ENCODE measurements around the gene SLIT3. TPM values are rescaled to one million over a fixed set of nuclear protein-coding genes. Genes with fewer than 3 reads are reported as not detected.

SLIT3 gene
- total RNA-seq, 1 donor from 2014 or later = 56.6 TPM

GRCh38 chr5:168985454-168985853 is 315.5 kb downstream of the SLIT3 start:
- peaks cover 30% of the 10 kb centered on the region for H3K4me1 Mint-ChIP-seq (ENCODE audit: unreplicated experiment)
- H3K27me3 Mint-ChIP-seq = peaks cover 59% of the 10 kb centered on the region
- TF ChIP-seq CTCF (conservative IDR thresholded peaks at IDR 0.05) = no peak
- H3K4me3 Mint-ChIP-seq = no peak overlapping the region
- no peaks in the 10 kb centered on the region for H3K9me3 Mint-ChIP-seq
- no peak overlapping the region for H3K27ac Mint-ChIP-seq
- H3K36me3 Mint-ChIP-seq = peaks cover 4% of the 10 kb centered on the region
- no peak for DNase-seq (ENCODE audit: extremely low spot score, unreplicated experiment)

- TF ChIP-seq CTCF (conservative IDR thresholded peaks at IDR 0.05) = no peak
- Mint-ChIP-seq H3K9me3 (no peaks in the 10 kb centered on the region), H3K4me3 (no peak overlapping the region), H3K36me3 (peaks cover 4% of the 10 kb centered on the region), H3K4me1 (ENCODE audit: unreplicated experiment) (peaks cover 33% of the 10 kb centered on the region), H3K27ac (no peak overlapping the region), H3K27me3 (peaks cover 48% of the 10 kb centered on the region)
- no peak for DNase-seq (ENCODE audit: extremely low spot score, unreplicated experiment)
These were observed 316.7 kb downstream of the SLIT3 start for GRCh38 chr5:168984135-168984675.

GRCh38 chr5:168979135-168979534 is 321.8 kb downstream of the SLIT3 start:
- H3K4me1 Mint-ChIP-seq (ENCODE audit: unreplicated experiment) = peaks cover 52% of the 10 kb centered on the region
- H3K36me3 Mint-ChIP-seq = no peaks in the 10 kb centered on the region
- peaks cover 28% of the 10 kb centered on the region for H3K27me3 Mint-ChIP-seq
- no peak for TF ChIP-seq CTCF (conservative IDR thresholded peaks at IDR 0.05)
- peak overlapping the region; percentile 32 for H3K27ac Mint-ChIP-seq
- no peaks in the 10 kb centered on the region for H3K9me3 Mint-ChIP-seq
- no peak overlapping the region for H3K4me3 Mint-ChIP-seq
- no peak for DNase-seq (ENCODE audit: extremely low spot score, unreplicated experiment)

- no peak for DNase-seq (ENCODE audit: extremely low spot score, unreplicated experiment)
- H3K4me3 Mint-ChIP-seq = peak overlapping the region; percentile 62
- H3K4me1 Mint-ChIP-seq (ENCODE audit: unreplicated experiment) = peaks cover 59% of the 10 kb centered on the region
- no peaks in the 10 kb centered on the region for H3K36me3 Mint-ChIP-seq
- H3K27ac Mint-ChIP-seq = peak overlapping the region; percentile 94
- H3K27me3 Mint-ChIP-seq = peaks cover 34% of the 10 kb centered on the region
- no peak for TF ChIP-seq CTCF (conservative IDR thresholded peaks at IDR 0.05)
- no peaks in the 10 kb centered on the region for H3K9me3 Mint-ChIP-seq
These were observed 322.4 kb downstream of the SLIT3 start for GRCh38 chr5:168978500-168978899.

- no peaks in the 10 kb centered on the region for H3K36me3 Mint-ChIP-seq
- H3K4me3 Mint-ChIP-seq = peak overlapping the region; percentile 62
- H3K4me1 Mint-ChIP-seq (ENCODE audit: unreplicated experiment) = peaks cover 60% of the 10 kb centered on the region
- H3K27me3 Mint-ChIP-seq = peaks cover 35% of the 10 kb centered on the region
- no peak for TF ChIP-seq CTCF (conservative IDR thresholded peaks at IDR 0.05)
- DNase-seq (ENCODE audit: extremely low spot score, unreplicated experiment) = no peak
- no peaks in the 10 kb centered on the region for H3K9me3 Mint-ChIP-seq
- H3K27ac Mint-ChIP-seq = peak overlapping the region; percentile 94
These were observed 322.9 kb downstream of the SLIT3 start for GRCh38 chr5:168978015-168978414.
